GM18505 (cell line): Measurements from ENCODE around the gene BIRC6.
"Not testable (repeated sequence)": the region's sequence is repeated elsewhere in the genome, so short reads cannot be mapped to it uniquely, and the experiment has no call there.

Experiments
- ATAC-seq: cut with Tn5 transposase; IDR thresholded peaks from one replicate; pipeline ENCODE4 v1.9.1; 2021; ENCODE audit not compliant: unreplicated experiment
- POLR2A ChIP-seq: IDR thresholded peaks from 4 replicates; pipeline ENCODE4 v1.6.1; 2011; ENCODE audit warnings: borderline replicate concordance; ENCODE audit not compliant: insufficient read depth, insufficient read length; ENCODE audit errors: extremely low read depth

Gene BIRC6

DNA sequence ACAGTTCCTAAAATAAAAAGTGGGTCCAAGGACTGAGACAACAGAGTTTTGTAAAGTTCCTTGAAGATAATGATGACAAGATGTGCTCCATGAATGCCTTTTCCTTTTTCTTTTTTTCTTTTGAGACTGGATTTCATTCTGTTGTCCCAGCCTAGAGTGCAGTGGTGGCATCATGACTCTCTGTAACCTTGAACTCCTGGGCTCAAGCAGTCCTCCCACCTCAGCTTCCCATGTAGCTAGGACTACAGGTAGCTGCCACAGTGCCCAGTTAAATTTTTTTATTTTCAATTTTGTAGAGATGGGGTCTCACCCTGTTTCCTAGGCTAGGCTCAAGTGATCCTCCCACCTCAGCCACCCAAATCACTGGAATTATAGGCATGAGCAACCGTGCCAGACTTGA, 254.9 kb downstream of the BIRC6 start:
- no peak for ATAC-seq
- no peak for TF ChIP-seq POLR2A

DNA sequence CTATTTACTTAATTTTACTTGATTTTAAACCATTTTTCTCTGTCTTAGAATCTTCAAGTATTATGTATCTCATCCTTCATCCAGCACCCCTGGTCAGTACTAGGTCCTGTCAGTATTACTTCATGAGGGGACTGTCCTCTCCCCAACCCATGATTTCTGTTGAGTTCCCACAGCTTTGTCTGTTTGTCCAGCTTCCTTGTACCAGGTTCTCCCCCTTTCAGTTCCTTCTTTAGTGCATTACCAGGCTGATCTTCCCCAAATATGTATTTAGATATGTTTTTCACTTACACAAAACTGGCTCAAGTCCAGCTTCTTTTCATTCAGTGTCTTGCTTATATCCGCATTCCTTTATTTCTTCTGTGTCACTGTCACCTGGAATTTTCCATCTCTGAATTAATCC, 257.3 kb downstream of the BIRC6 start:
- no peak for ATAC-seq

DNA sequence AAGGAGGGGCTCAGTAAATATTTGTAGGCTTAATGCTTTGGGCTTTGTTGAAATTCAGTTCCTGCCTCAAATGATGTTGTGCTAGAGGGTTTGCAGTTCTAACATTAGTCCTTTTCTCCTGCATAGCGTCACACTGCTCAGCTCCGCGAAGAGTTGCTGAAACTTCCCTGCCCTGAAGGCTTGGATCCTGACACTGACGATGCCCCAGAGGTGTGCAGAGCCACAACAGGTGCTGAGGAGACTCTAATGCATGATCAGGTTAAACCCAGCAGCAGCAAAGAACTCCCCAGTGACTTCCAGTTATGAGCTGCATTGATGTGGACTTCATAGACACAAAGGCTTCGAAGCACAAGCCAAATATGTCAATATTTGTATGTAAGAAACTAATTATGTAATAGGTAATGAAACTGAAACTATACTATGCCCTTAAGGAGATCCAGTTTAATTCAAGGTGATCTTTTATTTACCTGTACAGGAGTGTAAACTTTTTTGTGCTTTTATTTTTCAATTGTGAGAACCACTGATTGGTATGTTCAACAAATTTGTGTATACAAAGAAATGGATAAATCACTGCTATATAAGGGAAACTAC, 260.9 kb downstream of the BIRC6 start:
- no peak for ATAC-seq

More for the DNA sequence above, 257.3 kb downstream of the BIRC6 start:
- no peak for TF ChIP-seq POLR2A

DNA sequence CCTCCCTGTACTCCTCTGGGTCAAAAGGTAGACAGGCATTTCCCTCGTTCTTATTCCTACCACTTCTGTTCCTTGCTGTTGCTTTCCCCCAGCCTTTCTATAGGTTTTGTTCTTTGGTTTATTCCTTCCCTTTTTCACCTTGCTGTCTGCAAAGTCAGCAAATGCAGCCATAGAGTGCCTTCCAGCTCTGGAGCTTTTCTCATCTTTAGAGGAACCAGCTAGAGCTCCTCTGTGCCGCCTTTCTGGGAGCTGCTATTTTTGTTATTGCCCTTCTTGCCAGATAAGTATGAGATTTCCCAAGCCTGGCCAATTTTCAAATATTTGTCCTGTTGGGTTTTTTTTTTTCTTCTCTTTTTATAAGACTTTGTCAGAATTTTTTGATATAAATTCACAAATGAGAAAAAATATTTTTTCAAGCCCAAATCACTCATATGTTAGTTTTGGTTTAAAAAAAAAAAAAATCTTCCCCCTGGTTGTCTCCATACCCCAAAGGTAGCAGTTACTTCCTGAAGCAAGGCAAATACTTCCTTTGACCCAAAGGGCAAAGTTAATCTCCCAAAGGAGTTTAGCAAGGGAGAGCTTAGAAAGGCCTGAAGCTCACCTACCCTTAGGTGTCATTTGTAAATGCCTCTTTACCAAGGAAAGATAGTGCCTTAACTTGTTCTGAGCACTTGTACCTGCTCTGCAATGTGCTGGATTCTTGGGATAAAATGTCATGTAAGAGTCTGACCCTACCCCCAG, 265.9 kb downstream of the BIRC6 start:
- no peak for TF ChIP-seq POLR2A
- no peak for ATAC-seq

More for the DNA sequence above, 260.9 kb downstream of the BIRC6 start:
- no peak for TF ChIP-seq POLR2A

DNA sequence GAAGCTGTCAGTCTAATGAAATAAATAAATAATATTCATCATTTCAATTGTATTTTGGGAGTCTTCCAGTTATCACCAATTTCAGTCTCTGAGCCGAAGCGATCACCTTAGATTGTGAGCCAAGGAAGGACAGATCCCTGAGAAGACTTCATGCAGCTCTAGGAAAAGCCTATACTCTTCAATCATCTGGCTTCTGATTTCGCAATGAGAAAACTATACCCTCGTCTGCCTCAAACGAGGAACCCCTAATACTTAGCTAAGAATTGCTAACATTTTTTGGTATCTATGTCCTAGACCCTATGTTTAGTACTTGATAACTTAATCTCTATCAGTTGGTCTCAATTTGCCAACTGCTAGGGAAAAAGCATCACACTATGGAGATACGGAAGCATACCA, 266.5 kb downstream of the BIRC6 start:
- ATAC-seq, result no peak
- no peak for TF ChIP-seq POLR2A

DNA sequence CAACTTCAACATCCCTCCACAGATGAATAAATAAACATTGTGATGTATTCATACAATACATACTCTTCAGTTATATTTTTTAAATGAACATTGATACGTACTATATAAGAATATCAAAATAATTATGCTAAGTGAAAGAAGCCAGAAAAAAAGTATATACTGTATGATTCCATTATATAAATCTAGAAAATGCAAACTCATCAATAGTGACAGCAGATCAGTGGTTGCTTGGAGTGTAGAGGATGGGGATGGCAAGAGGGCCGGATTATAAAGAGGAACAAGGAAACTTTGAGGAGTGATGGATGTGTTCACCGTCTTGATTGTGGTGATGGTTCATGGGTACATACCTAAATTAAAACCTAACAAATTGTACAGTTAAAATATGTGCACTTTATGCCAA, 268.0 kb downstream of the BIRC6 start:
- TF ChIP-seq POLR2A, result no peak
- ATAC-seq, result no peak

DNA sequence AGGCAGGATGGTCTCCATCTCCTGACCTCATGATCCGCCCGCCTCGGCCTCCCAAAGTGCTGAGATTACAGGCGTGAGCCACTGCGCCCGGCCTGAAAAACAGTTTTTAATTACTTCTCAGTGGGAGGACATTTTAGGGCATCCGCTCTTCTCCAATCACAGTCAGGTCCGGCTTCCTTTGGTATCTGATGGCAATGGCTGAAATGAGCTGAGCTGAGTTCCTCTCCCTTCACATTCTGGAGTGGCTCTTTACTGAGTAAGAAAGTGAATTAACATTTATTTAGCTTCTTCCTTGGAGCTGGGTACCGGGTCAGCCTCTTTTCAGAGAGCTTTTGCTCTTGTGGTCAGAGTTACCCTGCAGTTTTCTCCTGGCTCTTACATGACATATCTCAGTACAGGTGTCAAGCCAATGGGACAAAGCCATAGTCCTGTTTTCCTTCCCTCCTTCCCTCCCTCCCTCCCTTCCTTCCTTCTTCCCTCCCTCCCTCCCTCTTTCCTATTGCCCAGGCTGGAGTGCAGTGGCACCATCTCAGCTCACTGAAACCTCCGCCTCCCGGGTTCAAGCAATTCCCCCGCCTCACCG, 269.9 kb downstream of the BIRC6 start:
- TF ChIP-seq POLR2A, result no peak
- no peak for ATAC-seq

DNA sequence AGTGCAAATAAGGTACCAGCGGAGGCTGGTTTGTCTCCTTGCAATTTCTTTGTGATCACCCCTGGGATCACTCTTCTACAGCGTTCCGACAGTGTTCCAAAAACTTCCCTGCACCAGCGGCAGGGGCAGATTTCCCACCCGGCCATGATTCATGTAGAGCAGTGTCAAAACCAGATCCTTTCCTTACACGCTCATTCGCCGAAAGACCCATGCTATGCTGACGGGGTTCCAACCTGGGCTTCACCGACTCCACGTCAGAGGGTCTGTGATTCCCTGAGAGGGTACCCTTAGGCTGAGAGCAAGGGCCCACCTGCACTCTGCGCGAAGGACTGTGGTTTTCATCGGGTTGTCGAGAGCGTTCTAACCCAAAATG, 270.6 kb downstream of the BIRC6 start:
- ATAC-seq, result peak; percentile 35
- no peak for TF ChIP-seq POLR2A

DNA sequence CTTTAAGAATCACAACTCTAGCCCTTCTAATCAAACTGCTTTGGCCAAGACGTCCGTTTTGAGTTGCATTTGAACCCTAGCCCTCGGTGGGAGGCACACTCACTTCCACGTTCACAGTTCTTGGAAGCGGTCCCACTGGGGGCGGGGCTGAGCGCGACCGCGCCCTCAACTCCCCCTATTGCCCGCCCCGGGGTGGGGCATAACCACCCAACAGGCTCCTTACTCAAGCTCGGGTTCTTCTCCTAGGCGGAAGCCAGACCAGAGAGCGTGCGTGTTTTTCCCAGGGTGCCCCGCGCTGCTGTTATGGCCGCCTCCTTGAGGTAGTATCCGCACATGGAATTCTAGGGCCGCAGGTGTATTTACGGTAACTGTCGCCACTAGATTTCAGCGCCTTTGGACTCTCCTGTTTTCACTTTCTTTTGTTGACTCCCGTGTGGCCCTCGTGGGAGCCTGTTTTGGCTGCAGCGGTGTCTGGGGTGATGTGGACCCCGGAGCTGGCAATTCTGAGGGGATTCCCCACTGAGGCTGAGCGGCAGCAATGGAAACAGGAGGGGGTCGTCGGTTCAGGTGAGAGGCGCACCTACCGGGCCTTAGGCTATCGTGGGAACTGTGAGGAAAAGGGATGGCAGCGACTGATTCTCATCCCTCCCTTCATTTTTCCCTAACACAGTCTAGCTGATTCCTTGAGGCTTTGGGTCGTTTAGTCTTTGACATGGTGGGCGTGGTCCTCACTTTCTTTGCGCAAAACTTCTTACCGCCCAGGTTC, 271.2 kb downstream of the BIRC6 start, which contains the start of gene TTC27:
Gene TTC27, plus strand, starts transcription at position 237 of the 766 bp plus-strand sequence. Its CDS starts 243 bp downstream, at position 480.
- peak; percentile 100 for ATAC-seq
- peak; percentile 81 for TF ChIP-seq POLR2A

DNA sequence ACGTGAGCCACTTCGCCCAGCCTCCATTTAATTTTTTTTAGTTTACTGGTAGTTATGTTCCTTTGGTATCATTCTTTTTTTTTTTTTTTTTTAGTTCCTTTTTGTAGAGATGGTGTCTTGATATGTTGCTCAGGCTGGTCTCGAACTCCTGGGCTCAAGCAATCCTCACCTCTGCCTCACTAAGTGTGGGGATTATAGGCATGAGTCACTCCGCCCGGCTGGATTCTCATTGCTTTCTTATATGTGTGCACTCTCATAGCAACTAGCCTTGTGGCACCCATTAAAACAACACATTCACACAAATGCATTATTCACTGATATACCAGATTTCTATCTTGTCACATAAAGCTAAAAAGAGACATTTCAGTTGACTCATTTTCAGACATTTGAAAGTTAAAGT, 275.3 kb downstream of the BIRC6 start:
- TF ChIP-seq POLR2A, result no peak
- ATAC-seq, result no peak

DNA sequence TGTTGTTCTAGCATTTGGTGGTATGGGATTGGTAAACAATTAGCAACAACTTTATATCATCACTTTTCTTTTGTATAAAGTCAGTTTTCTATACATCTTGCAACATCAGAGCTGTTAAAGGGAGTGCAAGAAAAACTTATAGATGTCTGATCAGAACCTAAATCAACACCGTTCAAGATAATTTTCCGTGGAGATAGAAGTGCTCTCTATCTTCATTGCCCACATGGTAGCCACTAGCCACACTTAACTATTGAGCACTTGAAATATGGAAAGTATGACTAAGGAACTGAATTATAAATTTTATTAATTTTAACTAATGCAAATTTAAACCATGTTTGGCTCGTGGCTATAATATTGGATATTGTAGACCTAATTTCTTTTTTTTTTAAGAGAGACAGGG, 276.2 kb downstream of the BIRC6 start:
- TF ChIP-seq POLR2A, result no peak

DNA sequence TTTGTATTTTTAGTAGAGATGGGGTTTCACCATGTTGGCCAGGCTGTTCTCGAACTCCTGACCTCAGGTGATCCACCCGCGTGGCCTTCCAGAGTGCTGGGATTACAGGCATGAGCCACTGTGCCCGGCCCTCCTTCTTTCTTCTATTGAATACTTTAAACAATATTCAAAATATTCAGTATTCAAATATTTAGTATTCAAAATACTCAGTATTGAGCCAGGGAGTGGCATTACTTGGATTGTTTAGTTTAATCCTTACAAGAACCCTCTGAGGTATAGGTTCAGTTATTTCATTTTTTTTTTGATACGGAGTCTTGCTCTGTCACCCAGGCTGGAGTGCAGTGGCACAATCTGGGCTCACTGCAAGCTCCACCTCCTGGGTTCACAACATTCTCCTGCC, 281.7 kb downstream of the BIRC6 start:
- not testable (repeated sequence) for ATAC-seq

More for the DNA sequence above, 276.2 kb downstream of the BIRC6 start:
- no peak for ATAC-seq

DNA sequence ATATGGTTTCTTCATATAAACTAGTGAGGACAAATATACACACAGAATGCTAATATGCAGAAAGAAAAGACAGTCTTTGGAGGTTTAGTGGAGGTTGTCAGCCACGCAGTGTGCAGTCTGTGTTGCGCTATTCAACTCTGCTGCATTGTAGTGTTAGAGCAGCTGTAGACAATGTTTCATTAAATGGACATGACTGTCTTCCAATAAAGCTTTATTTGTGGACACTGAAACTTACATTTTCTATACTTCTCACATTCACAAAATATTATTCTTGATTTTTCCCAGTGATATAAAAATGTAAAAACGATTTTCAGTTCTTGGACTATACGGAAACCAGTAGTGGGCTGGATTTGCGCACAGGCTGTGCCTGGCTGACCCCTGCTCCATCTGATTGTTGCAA, 284.4 kb downstream of the BIRC6 start:
- ATAC-seq, result no peak
- TF ChIP-seq POLR2A, result no peak

DNA sequence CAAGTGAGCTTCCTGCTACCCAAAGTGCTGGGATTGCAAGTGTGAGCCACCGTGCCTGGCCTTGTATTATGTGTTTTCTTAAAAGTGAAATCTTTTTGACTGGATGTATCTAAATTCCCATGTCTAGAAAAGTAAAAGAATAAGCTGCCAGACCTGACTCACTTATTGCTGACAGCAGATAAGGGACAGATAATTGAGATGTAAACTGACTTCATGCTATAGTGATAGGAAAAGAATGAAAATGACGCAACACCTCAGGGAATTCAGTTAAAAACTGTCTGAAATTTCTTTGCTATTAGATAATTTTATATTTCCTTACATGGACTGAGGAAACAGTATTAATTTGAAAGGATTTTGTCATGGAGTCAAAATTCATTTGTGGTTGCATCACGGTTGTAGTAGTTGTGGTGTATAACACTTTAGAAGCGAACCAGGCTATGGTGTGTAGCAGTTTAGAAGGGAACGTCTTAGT, 290.4 kb downstream of the BIRC6 start:
- ATAC-seq, result no peak
- TF ChIP-seq POLR2A, result no peak

DNA sequence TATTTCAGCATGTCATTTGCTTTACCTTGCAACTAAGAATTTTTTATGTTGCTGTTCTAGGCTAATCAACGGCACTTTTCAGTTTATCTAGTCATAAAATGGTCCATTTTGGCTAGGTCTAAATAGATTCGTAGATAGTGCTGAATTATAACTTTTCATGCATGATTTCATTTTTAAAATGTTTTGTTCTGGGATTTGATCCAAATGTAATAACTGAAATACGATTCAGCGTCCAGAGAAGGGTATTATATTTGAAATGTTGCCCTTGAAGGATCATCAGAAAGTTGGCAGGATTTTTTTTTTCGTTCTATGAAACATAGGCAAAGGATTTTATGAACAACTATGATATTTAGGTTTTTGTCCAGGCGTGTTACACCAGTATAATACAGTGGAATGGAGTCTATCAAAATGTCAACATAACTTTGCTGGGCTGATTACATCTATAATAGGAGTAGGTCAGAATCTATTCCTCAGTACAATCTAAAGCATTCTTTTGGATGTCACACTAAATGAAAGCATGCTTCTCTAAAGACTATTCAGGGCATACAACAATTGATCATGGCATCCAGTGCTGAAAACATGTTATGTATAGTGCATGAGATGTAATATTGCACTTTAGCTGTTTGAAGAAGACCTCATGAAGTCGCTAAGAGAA, 295.9 kb downstream of the BIRC6 start:
- no peak for TF ChIP-seq POLR2A
- no peak for ATAC-seq
